SK-N-MC (cell line): Measurements from ENCODE around the gene SCAANT1.

Experiments used
- DNase-seq: peaks from one replicate; pipeline ENCODE4 v3.0.0-alpha.2; 2011; ENCODE audit warnings: low read depth, low spot score
- H3K27ac ChIP-seq: fragments of 200-600 bp; sonication (generic); 2 replicates; pipeline ENCODE4 v1.5.1; 2016; ENCODE audit warnings: mixed run types
- H3K36me3 ChIP-seq: fragments of 200-600 bp; sonication (generic); 2 replicates; pipeline ENCODE4 v1.6.1; 2017; ENCODE audit warnings: antibody characterized with exemption, low read length, mixed read lengths; ENCODE audit not compliant: insufficient read depth
- H3K4me3 ChIP-seq: fragments of 200-600 bp; sonication (generic); 2 replicates; pipeline ENCODE4 v1.5.1; 2016
- H3K9ac ChIP-seq: fragments of 200-600 bp; sonication (generic); 2 replicates; pipeline ENCODE4 v1.8.0; 2017; ENCODE audit warnings: mixed run types, mixed read lengths; ENCODE audit not compliant: insufficient read length
- H3K9me3 ChIP-seq: fragments of 200-600 bp; sonication (generic); 2 replicates; pipeline ENCODE4 v1.6.1; 2017; ENCODE audit warnings: low read depth, mild to moderate bottlenecking, antibody characterized with exemption, low read length, moderate library complexity, mixed read lengths
- EZH2 ChIP-seq: fragments of 200-600 bp; sonication (generic); IDR thresholded peaks from one replicate; pipeline ENCODE4 v1.6.1; 2017; ENCODE audit warnings: antibody characterized with exemption
- FOXP2 ChIP-seq: optimal IDR thresholded peaks from 2 replicates; pipeline ENCODE3; 2011; ENCODE audit warnings: mild to moderate bottlenecking, moderate library complexity; ENCODE audit not compliant: insufficient read depth; ENCODE audit errors: extremely low read length, control extremely low read depth
- POLR2AphosphoS5 ChIP-seq: IDR thresholded peaks from 2 replicates; pipeline ENCODE4 v1.6.1; 2012; ENCODE audit warnings: mild to moderate bottlenecking, low read depth, low read length, borderline replicate concordance

Gene SCAANT1

GRCh38 chr3:63896332-63897030 lies 15.7 kb downstream of the SCAANT1 start:
- Histone ChIP-seq H3K36me3 (no peaks in the 10 kb centered on the region; the same call in 1 of the 2 replicates), H3K9ac (no peak overlapping the region), H3K27ac (no peak overlapping the region), H3K4me3 (no peak overlapping the region), H3K9me3 (no peaks in the 10 kb centered on the region)
- no peak for TF ChIP-seq FOXP2
- TF ChIP-seq EZH2, result no peak
- TF ChIP-seq POLR2AphosphoS5, result no peak
- DNase-seq, result no peak

- H3K27ac ChIP-seq, result no peak overlapping the region
- no peaks in the 10 kb centered on the region; the same call in 1 of the 2 replicates for H3K36me3 ChIP-seq
- no peak for DNase-seq
- no peaks in the 10 kb centered on the region for H3K9me3 ChIP-seq
- H3K4me3 ChIP-seq, result no peak overlapping the region
- no peak overlapping the region for H3K9ac ChIP-seq
- no peak for TF ChIP-seq POLR2AphosphoS5
- no peak for TF ChIP-seq EZH2
- no peak for TF ChIP-seq FOXP2
These were observed 16.6 kb downstream of the SCAANT1 start for GRCh38 chr3:63895422-63896189.

- Histone ChIP-seq H3K27ac (no peak overlapping the region), H3K4me3 (no peak overlapping the region), H3K9ac (no peak overlapping the region), H3K36me3 (no peaks in the 10 kb centered on the region), H3K9me3 (no peaks in the 10 kb centered on the region)
- TF ChIP-seq FOXP2 (no peak), POLR2AphosphoS5 (no peak), EZH2 (no peak)
- no peak for DNase-seq
These were observed 19.3 kb downstream of the SCAANT1 start for GRCh38 chr3:63892773-63893352.

GRCh38 chr3:63891518-63891917 lies 20.7 kb downstream of the SCAANT1 start:
- Histone ChIP-seq H3K27ac (no peak overlapping the region), H3K4me3 (no peak overlapping the region), H3K9ac (no peak overlapping the region), H3K36me3 (no peaks in the 10 kb centered on the region), H3K9me3 (no peaks in the 10 kb centered on the region)
- TF ChIP-seq FOXP2 (no peak), EZH2 (no peak), POLR2AphosphoS5 (no peak)
- DNase-seq, result no peak

- H3K4me3 ChIP-seq, result no peak overlapping the region
- H3K9me3 ChIP-seq, result no peaks in the 10 kb centered on the region
- TF ChIP-seq POLR2AphosphoS5, result no peak
- TF ChIP-seq EZH2, result no peak
- no peak for TF ChIP-seq FOXP2
- DNase-seq, result no peak
- H3K9ac ChIP-seq, result no peak overlapping the region
- H3K36me3 ChIP-seq, result no peaks in the 10 kb centered on the region
- H3K27ac ChIP-seq, result no peak overlapping the region
These were observed 25.3 kb downstream of the SCAANT1 start for GRCh38 chr3:63886858-63887257.

GRCh38 chr3:63880653-63881052 lies 31.5 kb downstream of the SCAANT1 start:
- no peak overlapping the region for H3K9ac ChIP-seq
- no peak for TF ChIP-seq FOXP2
- no peak overlapping the region for H3K4me3 ChIP-seq
- H3K9me3 ChIP-seq, result no peaks in the 10 kb centered on the region
- H3K36me3 ChIP-seq, result no peaks in the 10 kb centered on the region
- H3K27ac ChIP-seq, result no peak overlapping the region
- no peak for DNase-seq

- Histone ChIP-seq H3K9ac (no peak overlapping the region), H3K4me3 (no peak overlapping the region), H3K27ac (no peak overlapping the region), H3K36me3 (no peaks in the 10 kb centered on the region), H3K9me3 (no peaks in the 10 kb centered on the region)
- no peak for DNase-seq
- no peak for TF ChIP-seq POLR2AphosphoS5
These were observed 33.7 kb downstream of the SCAANT1 start for GRCh38 chr3:63878394-63879060.

- H3K27ac ChIP-seq, result no peak overlapping the region
- no peak for DNase-seq
- TF ChIP-seq EZH2, result no peak
- no peak overlapping the region for H3K9ac ChIP-seq
- H3K4me3 ChIP-seq, result no peak overlapping the region
- no peaks in the 10 kb centered on the region for H3K9me3 ChIP-seq
- H3K36me3 ChIP-seq, result no peaks in the 10 kb centered on the region
These were observed 34.3 kb downstream of the SCAANT1 start for GRCh38 chr3:63877737-63878393.
